ENCODE data around the gene DHPS. TPM values are rescaled to one million over a fixed set of nuclear protein-coding genes. Genes with fewer than 3 reads are reported as not detected.

DHPS gene
- polyA plus RNA-seq, 1 experiment = 92.2 TPM

Small RNAs within 50 kb of the gene (small RNA-seq; reads per million reads assigned to genes)
- gene SNORD41 (ENCODE audit: insufficient read length, low read depth, low replicate concordance) = not detected

Other genes starting within 250 kb of the DHPS start
- 0.56 and 1.5 TPM in 2 replicates for gene ZNF443, start 240.9 kb downstream of the DHPS start, polyA plus RNA-seq (2011; rRNA removed)
- gene ZNF709, start 197.1 kb downstream of the DHPS start, polyA plus RNA-seq (2011; rRNA removed) = 0.59 and 1.1 TPM in 2 replicates
- gene ZNF564, start 130.4 kb downstream of the DHPS start, polyA plus RNA-seq (2011; rRNA removed) = 1.4 and 2.9 TPM in 2 replicates
- gene ZNF490, start 71.1 kb downstream of the DHPS start, polyA plus RNA-seq (2011; rRNA removed) = 1.6 and 3.7 TPM in 2 replicates
- 7.7 and 10.5 TPM in 2 replicates for gene ZNF791, start 71.0 kb downstream of the DHPS start, polyA plus RNA-seq (2011; rRNA removed)
- gene MAN2B1, start 15.1 kb downstream of the DHPS start, polyA plus RNA-seq (2011; rRNA removed) = 31.7 and 66.9 TPM in 2 replicates
- gene WDR83, start 15.1 kb downstream of the DHPS start, polyA plus RNA-seq (2011; rRNA removed) = 6.1 and 9.3 TPM in 2 replicates
- gene GNG14, start 6.1 kb upstream of the DHPS start, polyA plus RNA-seq (2011; rRNA removed) = not detected in 2 replicates
- 7.7 and 13.6 TPM in 2 replicates for gene FBXW9, start 14.8 kb upstream of the DHPS start, polyA plus RNA-seq (2011; rRNA removed)
- gene TNPO2, start 42.1 kb upstream of the DHPS start, polyA plus RNA-seq (2011; rRNA removed) = 49.6 and 77.3 TPM in 2 replicates
- 161 and 181 TPM in 2 replicates for gene TRIR, start 52.8 kb upstream of the DHPS start, polyA plus RNA-seq (2011; rRNA removed)
- 163 and 250 TPM in 2 replicates for gene GET3, start 55.6 kb upstream of the DHPS start, polyA plus RNA-seq (2011; rRNA removed)
- not detected in 2 replicates for gene BEST2, start 69.9 kb upstream of the DHPS start, polyA plus RNA-seq (2011; rRNA removed)
- 6.3 and 10.4 TPM in 2 replicates for gene HOOK2, start 93.7 kb upstream of the DHPS start, polyA plus RNA-seq (2011; rRNA removed)
- 36.8 and 49.4 TPM in 2 replicates for gene JUNB, start 109.6 kb upstream of the DHPS start, polyA plus RNA-seq (2011; rRNA removed)
- 165 and 267 TPM in 2 replicates for gene PRDX2, start 119.9 kb upstream of the DHPS start, polyA plus RNA-seq (2011; rRNA removed)
- 0.75 and 2.6 TPM in 2 replicates for gene THSD8, start 120.2 kb upstream of the DHPS start, polyA plus RNA-seq (2011; rRNA removed)
- 19.9 and 30.3 TPM in 2 replicates for gene RNASEH2A, start 124.7 kb upstream of the DHPS start, polyA plus RNA-seq (2011; rRNA removed)
- gene RTBDN, start 152.7 kb upstream of the DHPS start, polyA plus RNA-seq (2011; rRNA removed) = 0.31 TPM in 1 of 2 replicates, not detected in the other
- 0.25 TPM in 1 of 2 replicates, not detected in the other for gene MAST1, start 156.6 kb upstream of the DHPS start, polyA plus RNA-seq (2011; rRNA removed)
- 39.1 and 68.8 TPM in 2 replicates for gene DNASE2, start 199.6 kb upstream of the DHPS start, polyA plus RNA-seq (2011; rRNA removed)
- gene KLF1, start 205.3 kb upstream of the DHPS start, polyA plus RNA-seq (2011; rRNA removed) = not detected in 2 replicates
- gene GCDH, start 209.3 kb upstream of the DHPS start, polyA plus RNA-seq (2011; rRNA removed) = 11.5 and 20.9 TPM in 2 replicates
- 0.29 and 0.43 TPM in 2 replicates for gene SYCE2, start 237.4 kb upstream of the DHPS start, polyA plus RNA-seq (2011; rRNA removed)

Measured in BJ (cell line).